HG02938 (cell line): ENCODE data around the gene PLK1.
"Not testable (repeated sequence)": the region's sequence is repeated elsewhere in the genome, so short reads cannot be mapped to it uniquely, and the experiment has no call there.

ENCODE experiments used
- ATAC-seq: cut with Tn5 transposase; IDR thresholded peaks from one replicate; pipeline ENCODE4 v1.9.1; 2021; ENCODE audit warnings: mild to moderate bottlenecking, moderate library complexity; ENCODE audit not compliant: unreplicated experiment

Gene PLK1

GRCh38 chr16:23706439-23706838 lies 27.8 kb downstream of the PLK1 start:
- ATAC-seq: no peak

GRCh38 chr16:23709536-23709935 lies 30.8 kb downstream of the PLK1 start:
- no peak for ATAC-seq

GRCh38 chr16:23710008-23710407 lies 31.3 kb downstream of the PLK1 start:
- ATAC-seq: no peak

- ATAC-seq: no peak
Observed at GRCh38 chr16:23710504-23710903, 31.8 kb downstream of the PLK1 start.

- ATAC-seq: no peak
Observed at GRCh38 chr16:23711785-23712184, 33.1 kb downstream of the PLK1 start.

- no peak for ATAC-seq
Observed at GRCh38 chr16:23712976-23713375, 34.3 kb downstream of the PLK1 start, which contains the start of gene ERN2. ERN2 (minus strand) TSS chr16:23713222; CDS start chr16:23713187, 35 bp downstream.

- ATAC-seq: no peak
Observed at GRCh38 chr16:23716484-23716883, 37.8 kb downstream of the PLK1 start.

- ATAC-seq: not testable (repeated sequence)
Observed at GRCh38 chr16:23722613-23723240, 44.0 kb downstream of the PLK1 start.

- no peak for ATAC-seq
Observed at GRCh38 chr16:23724096-23724784, 45.6 kb downstream of the PLK1 start.

GRCh38 chr16:23724785-23725131 lies 46.1 kb downstream of the PLK1 start:
- ATAC-seq: no peak

- ATAC-seq: no peak
Observed at GRCh38 chr16:23726710-23727109, 48.0 kb downstream of the PLK1 start.

GRCh38 chr16:23728112-23728477 lies 49.4 kb downstream of the PLK1 start:
- ATAC-seq: no peak

GRCh38 chr16:23729503-23730424 lies 51.1 kb downstream of the PLK1 start:
- no peak for ATAC-seq

GRCh38 chr16:23734176-23734893 lies 55.6 kb downstream of the PLK1 start:
- no peak for ATAC-seq

- ATAC-seq: not testable (repeated sequence)
Observed at GRCh38 chr16:23737423-23738028, 58.8 kb downstream of the PLK1 start.

GRCh38 chr16:23739516-23739915 lies 60.8 kb downstream of the PLK1 start:
- ATAC-seq: no peak
